Mesenchymal stem cell (in vitro differentiated cells and primary cell): ENCODE measurements around the gene SAMHD1.

Source experiments
- DNase-seq: peaks from one replicate; pipeline ENCODE4 v3.0.0-alpha.2; 2013
- H2AFZ ChIP-seq: one replicate; pipeline ENCODE4 v1.6.1; 2013; ENCODE audit warnings: low read depth, mild to moderate bottlenecking, control low read depth, inconsistent platforms, low read length, moderate library complexity
- H2AK5ac ChIP-seq: 2 replicates; pipeline ENCODE4 v1.6.1; 2013; ENCODE audit warnings: low read length, moderate library complexity, mild to moderate bottlenecking, inconsistent platforms; ENCODE audit not compliant: severe bottlenecking
- H2BK120ac ChIP-seq: one replicate; pipeline ENCODE4 v1.6.1; 2013; ENCODE audit warnings: low read depth, mild to moderate bottlenecking, inconsistent platforms, low read length, moderate library complexity
- H2BK12ac ChIP-seq, 2 experiments: one replicate each; pipeline ENCODE4 v1.6.1; 2013; ENCODE audit warnings: inconsistent platforms in 2 of 2, low read length in 2 of 2, mild to moderate bottlenecking in 2 of 2, moderate library complexity in 2 of 2, control low read depth in 1 of 2
- H2BK15ac ChIP-seq: one replicate; pipeline ENCODE4 v1.6.1; 2013; ENCODE audit warnings: mild to moderate bottlenecking, low read depth, inconsistent platforms; ENCODE audit not compliant: poor library complexity, severe bottlenecking
- H2BK5ac ChIP-seq: 2 replicates; pipeline ENCODE4 v1.6.1; 2013; ENCODE audit warnings: low read depth, mild to moderate bottlenecking, low read length, control low read depth, inconsistent platforms; ENCODE audit not compliant: poor library complexity, severe bottlenecking
- H3K14ac ChIP-seq, 2 experiments: one replicate each; pipeline ENCODE4 v1.6.1; 2013; ENCODE audit warnings: inconsistent platforms in 2 of 2, low read length in 2 of 2, control low read depth in 1 of 2, mild to moderate bottlenecking in 1 of 2, moderate library complexity in 1 of 2
- H3K18ac ChIP-seq, 2 experiments: one replicate each; pipeline ENCODE4 v1.6.1; 2013; ENCODE audit warnings: inconsistent platforms in 2 of 2, low read length in 2 of 2, control low read depth in 1 of 2, low read depth in 1 of 2, mild to moderate bottlenecking in 1 of 2
- H3K23ac ChIP-seq, 2 experiments: one replicate each; pipeline ENCODE4 v1.6.1; 2013; ENCODE audit warnings: inconsistent platforms in 2 of 2, low read length in 2 of 2, mild to moderate bottlenecking in 2 of 2, moderate library complexity in 2 of 2, control low read depth in 1 of 2
- H3K27ac ChIP-seq: 2 replicates; pipeline ENCODE4 v1.5.1; 2013; ENCODE audit warnings: mild to moderate bottlenecking, moderate library complexity, low read length, control low read depth, inconsistent platforms; ENCODE audit not compliant: poor library complexity, severe bottlenecking
- H3K27me3 ChIP-seq, 2 experiments: 2 replicates each; pipeline versions ENCODE4 v1.6.1 to v1.7.0; 2013; ENCODE audit warnings: low read length in 2 of 2, mild to moderate bottlenecking in 2 of 2, moderate library complexity in 2 of 2, control low read depth in 1 of 2, inconsistent platforms in 1 of 2; ENCODE audit not compliant: control insufficient read depth in 1 of 2, insufficient read depth in 1 of 2
- H3K36me3 ChIP-seq, 2 experiments: 2 replicates each; pipeline versions ENCODE4 v1.6.1 to v1.7.0; 2013; ENCODE audit warnings: low read length in 2 of 2, control low read depth in 1 of 2, inconsistent platforms in 1 of 2, low read depth in 1 of 2, mild to moderate bottlenecking in 1 of 2; ENCODE audit not compliant: insufficient read depth in 2 of 2, control insufficient read depth in 1 of 2
- H3K4ac ChIP-seq, 2 experiments: one replicate each; pipeline ENCODE4 v1.6.1; 2013; ENCODE audit warnings: inconsistent platforms in 2 of 2, low read length in 2 of 2, mild to moderate bottlenecking in 2 of 2, moderate library complexity in 2 of 2, control low read depth in 1 of 2, low read depth in 1 of 2
- H3K4me1 ChIP-seq: 2 replicates; pipeline ENCODE4 v1.6.1; 2013; ENCODE audit warnings: low read depth, low read length, control low read depth; ENCODE audit not compliant: control insufficient read depth, insufficient read depth
- H3K4me2 ChIP-seq: 2 replicates; pipeline ENCODE4 v1.6.1; 2013; ENCODE audit warnings: low read length, mild to moderate bottlenecking, inconsistent platforms; ENCODE audit not compliant: poor library complexity, severe bottlenecking
- H3K4me3 ChIP-seq, 2 experiments: 2 replicates each; pipeline versions ENCODE4 v1.5.1 to v1.7.0; 2013; ENCODE audit warnings: low read length in 2 of 2, mild to moderate bottlenecking in 2 of 2, control low read depth in 1 of 2, low read depth in 1 of 2; ENCODE audit not compliant: insufficient read depth in 1 of 2
- H3K79me1 ChIP-seq: replicated peaks from 2 replicates; pipeline ENCODE4 v1.6.1; 2013; ENCODE audit warnings: mild to moderate bottlenecking, control low read depth, low read length, inconsistent platforms; ENCODE audit not compliant: poor library complexity, severe bottlenecking
- H3K9ac ChIP-seq: 2 replicates; pipeline ENCODE4 v1.7.0; 2013; ENCODE audit warnings: mild to moderate bottlenecking, low read length, moderate library complexity
- H3K9me3 ChIP-seq: 2 replicates; pipeline ENCODE4 v1.7.0; 2013; ENCODE audit warnings: mild to moderate bottlenecking, low read length; ENCODE audit not compliant: control insufficient read depth
- H4K8ac ChIP-seq: one replicate; pipeline ENCODE4 v1.6.1; 2013; ENCODE audit warnings: inconsistent platforms, mild to moderate bottlenecking, low read length, moderate library complexity
- H4K91ac ChIP-seq: one replicate; pipeline ENCODE4 v1.6.1; 2013; ENCODE audit warnings: mild to moderate bottlenecking, low read length, inconsistent platforms
- WGBS: methylation state at CpG from one replicate; pipeline ENCODE4 v1.1.7; 2013; ENCODE audit warnings: mixed read lengths; 5-methylcytosine and 5-hydroxymethylcytosine counted together

Gene SAMHD1

DNA sequence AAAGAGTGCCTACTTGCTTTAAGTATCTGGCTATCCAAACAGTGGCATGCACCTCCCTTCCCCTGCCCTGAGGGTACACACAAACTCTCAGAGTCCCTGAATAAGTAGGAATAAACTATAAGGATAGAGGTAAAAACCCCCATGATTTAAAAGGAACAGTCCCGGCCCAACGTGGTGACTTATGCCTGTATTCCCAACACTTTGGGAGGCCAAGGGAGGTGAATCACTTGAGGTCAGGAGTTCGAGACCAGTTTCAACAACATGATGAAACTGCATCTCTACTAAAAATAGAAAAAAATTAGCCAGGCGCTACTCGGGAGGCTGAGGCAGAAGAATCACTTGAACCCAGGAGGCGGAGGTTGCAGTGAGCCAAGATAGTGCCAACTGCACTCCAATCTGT, 22.2 kb downstream of the SAMHD1 start:
- Histone ChIP-seq H3K27me3 (no peaks in the 10 kb centered on the region), H3K18ac (no peak overlapping the region), H2BK15ac (no peak overlapping the region), H3K4me1 (no peaks in the 10 kb centered on the region), H3K9me3 (no peaks in the 10 kb centered on the region), H3K79me1 (no peaks in the 10 kb centered on the region), H2BK120ac (no peak overlapping the region), H3K4me3 (no peak overlapping the region), H3K4ac (no peak overlapping the region), H3K36me3 (peaks cover 3 to 45% of the 10 kb centered on the region in 2 experiments), H2AFZ (no peak overlapping the region), H4K91ac (no peak overlapping the region), H2AK5ac (no peak overlapping the region), H3K9ac (peak overlapping the region; percentile 67), H3K4me2 (no peak overlapping the region), H4K8ac (no peak overlapping the region), H2BK12ac (no peak overlapping the region), H3K23ac (no peak overlapping the region), H3K27ac (no peak overlapping the region), H3K14ac (no peak overlapping the region), H2BK5ac (no peak overlapping the region)
- WGBS: 83% methylated on average over 6 of the region's 6 CpGs
- peak; percentile 51 for DNase-seq

GRCh38 chr20:36927704-36928103, 23.8 kb downstream of the SAMHD1 start:
- H2AFZ ChIP-seq: no peak overlapping the region
- peaks cover 2% of the 10 kb centered on the region for H3K4me1 ChIP-seq
- H3K9me3 ChIP-seq: no peaks in the 10 kb centered on the region
- no peak overlapping the region for H2BK12ac ChIP-seq
- H2BK5ac ChIP-seq: no peak overlapping the region
- peaks cover 3 to 44% of the 10 kb centered on the region in 2 experiments for H3K36me3 ChIP-seq
- H3K4me3 ChIP-seq: no peak overlapping the region
- no peak overlapping the region for H3K9ac ChIP-seq
- no peaks in the 10 kb centered on the region for H3K79me1 ChIP-seq
- no peak overlapping the region for H3K18ac ChIP-seq
- H3K27me3 ChIP-seq: no peaks in the 10 kb centered on the region
- H3K27ac ChIP-seq: no peak overlapping the region
- no peak overlapping the region for H4K91ac ChIP-seq
- H3K4me2 ChIP-seq: no peak overlapping the region
- no peak overlapping the region for H2BK120ac ChIP-seq
- 92% methylated on average over 1 of the region's 1 CpG for WGBS
- no peak for DNase-seq
- H4K8ac ChIP-seq: no peak overlapping the region
- H3K4ac ChIP-seq: no peak overlapping the region
- H3K23ac ChIP-seq: no peak overlapping the region
- no peak overlapping the region for H2AK5ac ChIP-seq
- no peak overlapping the region for H2BK15ac ChIP-seq
- no peak overlapping the region for H3K14ac ChIP-seq

GRCh38 chr20:36926653-36927200, 24.8 kb downstream of the SAMHD1 start:
- Histone ChIP-seq H3K79me1 (no peaks in the 10 kb centered on the region), H3K9ac (no peak overlapping the region), H3K14ac (no peak overlapping the region), H3K4ac (no peak overlapping the region), H3K23ac (no peak overlapping the region), H2AFZ (no peak overlapping the region), H2BK5ac (no peak overlapping the region), H3K27me3 (no peaks in the 10 kb centered on the region), H4K91ac (no peak overlapping the region), H3K36me3 (peaks cover 3 to 44% of the 10 kb centered on the region in 2 experiments), H3K4me3 (no peak overlapping the region), H3K4me2 (no peak overlapping the region), H2BK12ac (no peak overlapping the region), H3K4me1 (peaks cover 2% of the 10 kb centered on the region), H3K27ac (no peak overlapping the region), H2BK15ac (no peak overlapping the region), H2AK5ac (no peak overlapping the region), H3K18ac (no peak overlapping the region), H2BK120ac (no peak overlapping the region), H4K8ac (no peak overlapping the region), H3K9me3 (no peaks in the 10 kb centered on the region)
- WGBS: 86% methylated on average over 3 of the region's 6 CpGs
- no peak for DNase-seq

DNA sequence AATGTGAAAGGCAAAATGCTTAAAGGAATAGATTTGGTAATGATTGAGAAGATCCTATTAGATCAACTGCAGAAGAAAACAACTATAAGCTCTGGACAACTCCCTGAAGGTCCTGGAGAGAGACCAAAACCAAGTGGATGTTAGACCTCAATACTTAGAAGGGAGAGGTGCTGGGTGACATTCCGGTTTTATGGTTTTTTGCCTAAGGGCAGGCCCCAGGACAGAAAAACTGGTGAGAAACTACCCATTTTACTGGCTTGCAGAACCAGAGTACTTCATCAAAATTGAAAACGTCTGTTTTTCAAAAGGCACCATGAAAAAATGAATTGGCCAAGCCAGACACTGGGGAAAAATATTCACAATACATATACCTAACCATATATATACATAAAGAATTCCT, 26.3 kb downstream of the SAMHD1 start:
- H2AFZ ChIP-seq: no peak overlapping the region
- H3K79me1 ChIP-seq: no peaks in the 10 kb centered on the region
- no peak overlapping the region for H3K14ac ChIP-seq
- no peak overlapping the region for H3K9ac ChIP-seq
- no peak overlapping the region for H2BK5ac ChIP-seq
- H2BK15ac ChIP-seq: no peak overlapping the region
- no peak overlapping the region for H3K23ac ChIP-seq
- no peak overlapping the region for H4K8ac ChIP-seq
- H3K27ac ChIP-seq: no peak overlapping the region
- H3K4me1 ChIP-seq: peaks cover 2% of the 10 kb centered on the region
- H2AK5ac ChIP-seq: no peak overlapping the region
- H3K36me3 ChIP-seq: peaks cover 3 to 38% of the 10 kb centered on the region in 2 experiments
- 97% methylated on average over 2 of the region's 2 CpGs for WGBS
- H2BK120ac ChIP-seq: no peak overlapping the region
- H2BK12ac ChIP-seq: no peak overlapping the region
- no peak overlapping the region for H3K18ac ChIP-seq
- H3K4me3 ChIP-seq: no peak overlapping the region
- H3K9me3 ChIP-seq: no peaks in the 10 kb centered on the region
- H3K27me3 ChIP-seq: no peaks in the 10 kb centered on the region
- no peak overlapping the region for H3K4ac ChIP-seq
- no peak for DNase-seq
- H4K91ac ChIP-seq: no peak overlapping the region
- no peak overlapping the region for H3K4me2 ChIP-seq
